IgD-negative memory B cell (primary cell): ENCODE data around the gene UCP1. TPM values are rescaled to one million over a fixed set of nuclear protein-coding genes. Genes with fewer than 3 reads are reported as not detected.

Experiments used
- polyA plus RNA-seq: library from polyadenylated mRNA; unstranded; fragments of 300-500 nt; fragmentation: Illumina TruSeq; gene quantifications from one replicate; pipeline ENCODE4 v1.2.3, GENCODE V29; 2021

Gene UCP1
- polyA plus RNA-seq, 1 donor from 2014 or later, result not detected

Other genes with a start within 250 kb of the UCP1 start
- 31.3 TPM for gene SCOC, start 195.3 kb downstream of the UCP1 start, polyA plus RNA-seq
- gene CLGN, start 141.3 kb downstream of the UCP1 start, polyA plus RNA-seq, result not detected
- not detected for gene MGAT4D, start 70.7 kb downstream of the UCP1 start, polyA plus RNA-seq
- gene ELMOD2, start 44.8 kb downstream of the UCP1 start, polyA plus RNA-seq, result 4.8 TPM
- 59.4 TPM for gene TBC1D9, start 187.4 kb upstream of the UCP1 start, polyA plus RNA-seq